Vagina (tissue), 2 donors: ENCODE results near the gene ETFDH. TPM values are rescaled to one million over a fixed set of nuclear protein-coding genes. Genes with fewer than 3 reads are reported as not detected.
"Not testable (repeated sequence)": the region's sequence is repeated elsewhere in the genome, so short reads cannot be mapped to it uniquely, and the experiment has no call there.

Source experiments
- DNase-seq, 2 donors: peaks; one replicate each; pipeline ENCODE4 v3.0.0-alpha.2; 2017; ENCODE audit errors: extremely low spot score in 2 of 2
- H3K27ac ChIP-seq: fragments of 200-600 bp; sonication (generic); one replicate; pipeline ENCODE4 v1.5.1; 2019
- H3K27me3 ChIP-seq: fragments of 200-600 bp; sonication (generic); one replicate; pipeline ENCODE4 v1.5.1; 2019
- H3K36me3 ChIP-seq, 2 donors: fragments of 200-600 bp; sonication (generic); one replicate each; pipeline ENCODE4 v1.5.1; 2017 to 2019
- H3K4me1 ChIP-seq: fragments of 200-600 bp; sonication (generic); one replicate; pipeline ENCODE4 v1.5.1; 2019
- H3K4me3 ChIP-seq, 2 donors: fragments of 200-600 bp; sonication (generic); 1 replicate in 1 of 2; 2 replicates in 1 of 2; pipeline ENCODE4 v1.5.1; 2016 to 2019
- H3K9me3 ChIP-seq: fragments of 200-600 bp; sonication (generic); one replicate; pipeline ENCODE4 v1.5.1; 2019
- POLR2A ChIP-seq, 2 donors: fragments of 450-650 bp; IDR thresholded peaks; one replicate each; pipeline ENCODE4 v1.6.1; 2017; ENCODE audit warnings: antibody characterized with exemption in 2 of 2, mild to moderate bottlenecking in 2 of 2, moderate library complexity in 2 of 2
- POLR2AphosphoS5 ChIP-seq, 2 donors: sonication (generic); formaldehyde crosslinking; IDR thresholded peaks; one replicate each; pipeline ENCODE4 v1.9.0; 2017; ENCODE audit warnings: antibody characterized with exemption in 2 of 2, mild to moderate bottlenecking in 2 of 2, low read depth in 1 of 2; ENCODE audit not compliant: insufficient read depth in 1 of 2
- intact Hi-C: fragments of 100-400 bp; cut with DNase I; formaldehyde crosslinking; loops from one replicate; pipeline ENCODE4 v1.15.1; 2023
- total RNA-seq: library from RNA; depleted of rRNA; stranded (reverse); fragments of >200 nt; gene quantifications from one replicate; pipeline ENCODE4 v1.2.3, GENCODE V29; 2016
- TF ChIP-seq, protein P1 (sequence below), 3 experiments: fragments of 450-650 bp in 2 of 3; fragments of 200-600 bp in 1 of 3; sonication (generic) in 1 of 3; IDR thresholded peaks; one replicate each; pipeline ENCODE4 v1.5.1; 2017 to 2019; ENCODE audit warnings: antibody characterized with exemption in 3 of 3, mild to moderate bottlenecking in 2 of 3, moderate library complexity in 2 of 3

ETFDH gene
- total RNA-seq, 1 donor from 2014 or later = 20.4 TPM

GRCh38 chr4:158656439-158656838 lies 15.7 kb upstream of the ETFDH start:
- Histone ChIP-seq H3K27me3 (no peaks in the 10 kb centered on the region), H3K9me3 (no peaks in the 10 kb centered on the region), H3K27ac (no peak overlapping the region), H3K4me3 (no peak overlapping the region), H3K4me1 (no peaks in the 10 kb centered on the region), H3K36me3 (no peaks in the 10 kb centered on the region)
- DNase-seq = no peak
- TF ChIP-seq, protein P1, sequence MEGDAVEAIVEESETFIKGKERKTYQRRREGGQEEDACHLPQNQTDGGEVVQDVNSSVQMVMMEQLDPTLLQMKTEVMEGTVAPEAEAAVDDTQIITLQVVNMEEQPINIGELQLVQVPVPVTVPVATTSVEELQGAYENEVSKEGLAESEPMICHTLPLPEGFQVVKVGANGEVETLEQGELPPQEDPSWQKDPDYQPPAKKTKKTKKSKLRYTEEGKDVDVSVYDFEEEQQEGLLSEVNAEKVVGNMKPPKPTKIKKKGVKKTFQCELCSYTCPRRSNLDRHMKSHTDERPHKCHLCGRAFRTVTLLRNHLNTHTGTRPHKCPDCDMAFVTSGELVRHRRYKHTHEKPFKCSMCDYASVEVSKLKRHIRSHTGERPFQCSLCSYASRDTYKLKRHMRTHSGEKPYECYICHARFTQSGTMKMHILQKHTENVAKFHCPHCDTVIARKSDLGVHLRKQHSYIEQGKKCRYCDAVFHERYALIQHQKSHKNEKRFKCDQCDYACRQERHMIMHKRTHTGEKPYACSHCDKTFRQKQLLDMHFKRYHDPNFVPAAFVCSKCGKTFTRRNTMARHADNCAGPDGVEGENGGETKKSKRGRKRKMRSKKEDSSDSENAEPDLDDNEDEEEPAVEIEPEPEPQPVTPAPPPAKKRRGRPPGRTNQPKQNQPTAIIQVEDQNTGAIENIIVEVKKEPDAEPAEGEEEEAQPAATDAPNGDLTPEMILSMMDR (IDR thresholded peaks at IDR 0.05) = no peak
- TF ChIP-seq POLR2A (IDR thresholded peaks at IDR 0.05) (no peak), POLR2AphosphoS5 (IDR thresholded peaks at IDR 0.05; ENCODE audit: insufficient read depth in 1 of 2, low read depth in 1 of 2) (no peak)
- intact Hi-C loops = no loop called here

DNA sequence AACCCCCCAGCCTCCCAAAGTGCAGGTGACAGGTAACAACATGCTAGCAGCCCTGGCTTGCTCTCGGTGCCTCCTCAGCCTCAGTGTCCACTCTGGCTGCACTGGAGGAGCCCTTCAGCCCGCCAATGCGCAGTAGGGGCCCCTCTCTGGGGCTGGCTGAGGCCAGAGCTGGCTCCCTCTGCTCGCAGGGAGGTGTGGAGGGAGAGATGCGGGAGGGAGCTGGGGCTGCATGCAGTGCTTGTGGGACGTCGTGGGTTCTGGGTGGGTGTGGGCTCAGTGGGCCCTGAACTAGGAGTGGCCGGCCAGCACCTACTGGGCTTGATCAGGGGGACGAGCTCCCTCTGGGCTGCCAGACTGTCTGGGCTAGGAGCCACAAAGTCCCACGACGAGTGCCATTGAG lies 14.8 kb upstream of the ETFDH start:
- no peak overlapping the region for H3K4me3 ChIP-seq
- no peak for TF ChIP-seq POLR2AphosphoS5 (IDR thresholded peaks at IDR 0.05; ENCODE audit: insufficient read depth in 1 of 2, low read depth in 1 of 2)
- TF ChIP-seq, protein P1 (IDR thresholded peaks at IDR 0.05) = no peak
- TF ChIP-seq POLR2A (IDR thresholded peaks at IDR 0.05) = no peak
- H3K27ac ChIP-seq = no peak overlapping the region
- no peaks in the 10 kb centered on the region for H3K36me3 ChIP-seq
- DNase-seq = no peak
- no peaks in the 10 kb centered on the region for H3K4me1 ChIP-seq
- H3K27me3 ChIP-seq = no peaks in the 10 kb centered on the region
- intact Hi-C loops = no loop called here
- H3K9me3 ChIP-seq = no peaks in the 10 kb centered on the region

DNA sequence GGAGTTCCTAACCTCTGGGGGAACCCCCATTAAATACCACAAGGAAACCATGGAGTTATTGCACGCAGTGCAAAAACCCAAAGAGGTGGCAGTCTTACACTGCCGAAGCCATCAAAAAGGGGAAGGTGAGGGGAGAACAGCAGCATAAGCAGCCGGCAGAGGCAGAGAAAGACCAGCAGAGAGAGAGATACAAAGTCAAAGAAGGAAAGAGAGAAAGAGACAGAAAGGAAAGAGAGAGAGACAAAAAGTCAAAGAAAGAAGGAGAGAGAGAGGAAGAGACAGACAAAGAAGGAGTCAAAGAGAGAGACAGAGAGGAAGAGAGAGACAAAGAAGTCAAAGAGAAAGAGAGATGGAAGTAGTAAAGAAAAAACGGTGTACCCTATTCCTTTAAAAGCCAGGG lies 8.8 kb upstream of the ETFDH start:
- H3K27ac ChIP-seq, H3K4me1 ChIP-seq, intact Hi-C loops, DNase-seq, H3K4me3 ChIP-seq, H3K27me3 ChIP-seq, H3K36me3 ChIP-seq, H3K9me3 ChIP-seq: not testable (repeated sequence)

DNA sequence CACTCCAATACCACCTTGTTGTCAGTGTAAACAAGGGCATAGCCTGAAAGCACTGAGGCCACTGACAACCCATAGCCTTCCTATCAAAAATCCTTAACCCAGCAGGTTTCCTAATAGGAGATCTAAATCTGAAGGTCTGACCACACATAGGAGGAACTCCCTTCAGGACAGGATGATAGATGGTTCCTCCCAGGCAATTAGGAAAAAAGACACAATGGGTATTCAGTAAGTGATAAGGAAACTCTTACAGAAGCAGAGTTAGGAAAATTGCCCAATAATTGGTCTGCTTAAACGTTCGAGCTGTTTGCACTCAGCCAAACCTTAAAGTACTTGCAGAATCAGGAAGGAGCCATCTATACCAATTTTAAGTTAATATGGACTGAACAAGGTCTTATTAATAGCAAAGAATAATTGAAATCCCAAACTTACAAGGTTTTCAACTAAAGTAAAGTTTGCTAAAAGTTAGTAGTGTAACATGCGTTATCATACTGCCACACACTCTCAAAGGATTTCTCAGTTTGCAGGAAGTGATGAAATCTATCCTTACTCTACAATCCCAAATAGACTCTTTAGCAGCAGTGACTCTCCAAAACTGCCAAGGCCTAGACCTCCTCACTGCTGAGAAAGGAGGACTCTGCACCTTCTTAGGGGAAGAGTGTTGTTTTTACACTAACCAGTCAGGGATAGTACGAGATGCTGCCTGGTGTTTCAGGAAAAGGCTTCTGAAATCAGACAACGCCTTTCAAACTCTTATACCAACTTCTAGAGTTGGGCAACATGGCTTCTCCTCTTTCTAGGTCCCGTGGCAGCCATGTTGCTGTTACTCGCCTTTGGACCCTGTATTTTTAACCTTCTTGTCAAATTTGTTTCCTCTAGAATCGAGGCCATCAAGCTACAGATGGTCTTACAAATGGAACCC lies 8.1 kb upstream of the ETFDH start:
- H3K36me3 ChIP-seq, intact Hi-C loops, H3K27me3 ChIP-seq: not testable (repeated sequence)

DNA sequence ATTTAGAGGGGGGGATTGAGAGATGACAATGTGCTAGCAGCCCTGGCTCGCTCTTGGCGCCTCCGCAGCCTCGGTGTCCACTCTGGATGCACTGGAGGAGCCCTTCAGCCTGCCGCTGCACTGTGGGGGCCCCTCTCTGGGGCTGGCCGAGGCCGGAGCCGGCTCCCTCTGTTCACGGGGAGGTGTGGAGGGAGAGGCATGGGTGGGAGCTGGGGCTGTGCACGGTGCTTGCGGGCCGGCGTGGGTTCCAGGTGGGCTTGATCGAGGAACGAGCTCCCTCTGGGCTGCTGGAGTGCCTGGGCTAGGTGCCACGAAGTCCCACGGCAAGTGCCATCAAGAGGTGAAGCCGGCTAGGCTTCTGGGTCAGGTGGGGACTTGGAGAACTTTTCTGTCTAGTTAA lies 7.3 kb upstream of the ETFDH start:
- intact Hi-C loops = no loop called here
- Histone ChIP-seq H3K4me3 (no peak overlapping the region), H3K9me3 (no peaks in the 10 kb centered on the region), H3K27me3 (no peaks in the 10 kb centered on the region), H3K4me1 (no peaks in the 10 kb centered on the region), H3K27ac (no peak overlapping the region), H3K36me3 (no peaks in the 10 kb centered on the region)
- DNase-seq = no peak
- TF ChIP-seq, protein P1 (IDR thresholded peaks at IDR 0.05) = no peak
- TF ChIP-seq POLR2A (IDR thresholded peaks at IDR 0.05) (no peak), POLR2AphosphoS5 (IDR thresholded peaks at IDR 0.05; ENCODE audit: insufficient read depth in 1 of 2, low read depth in 1 of 2) (no peak)

More for the DNA sequence above, 8.1 kb upstream of the ETFDH start:
- not testable (repeated sequence) for H3K27ac ChIP-seq, H3K4me3 ChIP-seq, DNase-seq, H3K9me3 ChIP-seq, H3K4me1 ChIP-seq

- Histone ChIP-seq H3K27ac (no peak overlapping the region), H3K27me3 (no peaks in the 10 kb centered on the region), H3K36me3 (no peaks in the 10 kb centered on the region), H3K4me1 (peaks cover 12% of the 10 kb centered on the region), H3K9me3 (no peaks in the 10 kb centered on the region), H3K4me3 (no peak overlapping the region)
- DNase-seq = no peak
- no peak for TF ChIP-seq POLR2A (IDR thresholded peaks at IDR 0.05)
- TF ChIP-seq, protein P1 (IDR thresholded peaks at IDR 0.05) = no peak
- no peak for TF ChIP-seq POLR2AphosphoS5 (IDR thresholded peaks at IDR 0.05; ENCODE audit: insufficient read depth in 1 of 2, low read depth in 1 of 2)
- intact Hi-C loops = no loop called here
Observed at GRCh38 chr4:158666892-158667291, 5.2 kb upstream of the ETFDH start.
